ENCODE measurements around the gene AKAP12. TPM values are rescaled to one million over a fixed set of nuclear protein-coding genes. Genes with fewer than 3 reads are reported as not detected.

AKAP12 gene
- polyA plus RNA-seq, 1 donor (not counting 4 experiments of a cell fraction or from before 2014, with no cell fraction given): 0.56 TPM

- H3K4me1 ChIP-seq (ENCODE audit: control insufficient read depth, extremely low read depth, insufficient read depth, low read length): no peaks in the 10 kb centered on the region
- H3K9me1 ChIP-seq (ENCODE audit: control insufficient read depth, extremely low read depth, insufficient read depth, low read length): no peaks in the 10 kb centered on the region
- no peak overlapping the region for H3K9ac ChIP-seq (ENCODE audit: control insufficient read depth, extremely low read depth, insufficient read depth, low read length)
- FAIRE-seq: no peak
- H3K27me3 ChIP-seq (ENCODE audit: control insufficient read depth, extremely low read depth, insufficient read depth, low read length): peaks cover 8% of the 10 kb centered on the region
- no peaks in the 10 kb centered on the region for H3K36me3 ChIP-seq (ENCODE audit: control insufficient read depth in 2 of 2, extremely low read depth in 1 of 2, insufficient read depth in 2 of 2, low read length in 2 of 2)
- H3K9me3 ChIP-seq (ENCODE audit: control insufficient read depth, low read depth, low read length): no peaks in the 10 kb centered on the region
- no peaks in the 10 kb centered on the region for H4K20me1 ChIP-seq (ENCODE audit: control insufficient read depth, extremely low read depth, insufficient read depth, low read length)
- no peak for DNase-seq (ENCODE audit: low read depth, low spot score)
- H3K27ac ChIP-seq (ENCODE audit: control insufficient read depth, insufficient read depth, low read length): no peak overlapping the region
- no peak overlapping the region for H2AFZ ChIP-seq (ENCODE audit: control insufficient read depth, low read length)
- H3K4me2 ChIP-seq (ENCODE audit: control insufficient read depth, extremely low read depth, insufficient read depth, low read depth, low read length): no peak overlapping the region
- no peaks in the 10 kb centered on the region for H3K79me2 ChIP-seq (ENCODE audit: control insufficient read depth, insufficient read depth, low read length)
- dilution Hi-C loops (cut with MboI; ENCODE audit: extremely low pct_ligation_motif_present, low sequenced_read_pairs): no loop called here
- H3K4me3 ChIP-seq (ENCODE audit: control insufficient read depth in 2 of 3, extremely low read depth in 1 of 3, insufficient read depth in 2 of 3, low read depth in 1 of 3, low read length in 3 of 3): no peak overlapping the region
- no peak for TF ChIP-seq EZH2 (IDR thresholded peaks at IDR 0.05; ENCODE audit: low read length)
- TF ChIP-seq, protein P1, sequence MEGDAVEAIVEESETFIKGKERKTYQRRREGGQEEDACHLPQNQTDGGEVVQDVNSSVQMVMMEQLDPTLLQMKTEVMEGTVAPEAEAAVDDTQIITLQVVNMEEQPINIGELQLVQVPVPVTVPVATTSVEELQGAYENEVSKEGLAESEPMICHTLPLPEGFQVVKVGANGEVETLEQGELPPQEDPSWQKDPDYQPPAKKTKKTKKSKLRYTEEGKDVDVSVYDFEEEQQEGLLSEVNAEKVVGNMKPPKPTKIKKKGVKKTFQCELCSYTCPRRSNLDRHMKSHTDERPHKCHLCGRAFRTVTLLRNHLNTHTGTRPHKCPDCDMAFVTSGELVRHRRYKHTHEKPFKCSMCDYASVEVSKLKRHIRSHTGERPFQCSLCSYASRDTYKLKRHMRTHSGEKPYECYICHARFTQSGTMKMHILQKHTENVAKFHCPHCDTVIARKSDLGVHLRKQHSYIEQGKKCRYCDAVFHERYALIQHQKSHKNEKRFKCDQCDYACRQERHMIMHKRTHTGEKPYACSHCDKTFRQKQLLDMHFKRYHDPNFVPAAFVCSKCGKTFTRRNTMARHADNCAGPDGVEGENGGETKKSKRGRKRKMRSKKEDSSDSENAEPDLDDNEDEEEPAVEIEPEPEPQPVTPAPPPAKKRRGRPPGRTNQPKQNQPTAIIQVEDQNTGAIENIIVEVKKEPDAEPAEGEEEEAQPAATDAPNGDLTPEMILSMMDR (optimal IDR thresholded peaks at IDR 0.05 in 1 of 3, IDR thresholded peaks at IDR 0.05 in 1 of 3, conservative IDR thresholded peaks at IDR 0.05 in 1 of 3; ENCODE audit: extremely low read depth in 1 of 3, insufficient read depth in 2 of 3, low read length in 3 of 3): no peak
Observed at GRCh38 chr6:151289399-151290007, 49.7 kb downstream of the AKAP12 start.

- H3K79me2 ChIP-seq (ENCODE audit: control insufficient read depth, insufficient read depth, low read length): no peaks in the 10 kb centered on the region
- DNase-seq (ENCODE audit: low read depth, low spot score) (no peak), FAIRE-seq (no peak)
- TF ChIP-seq, protein P1 (optimal IDR thresholded peaks at IDR 0.05 in 1 of 3, IDR thresholded peaks at IDR 0.05 in 1 of 3, conservative IDR thresholded peaks at IDR 0.05 in 1 of 3; ENCODE audit: extremely low read depth in 1 of 3, insufficient read depth in 2 of 3, low read length in 3 of 3): no peak
- no peak for TF ChIP-seq EZH2 (IDR thresholded peaks at IDR 0.05; ENCODE audit: low read length)
- no peaks in the 10 kb centered on the region for H3K4me1 ChIP-seq (ENCODE audit: control insufficient read depth, extremely low read depth, insufficient read depth, low read length)
- H3K27ac ChIP-seq (ENCODE audit: control insufficient read depth, insufficient read depth, low read length): no peak overlapping the region
- peaks cover 8% of the 10 kb centered on the region for H3K27me3 ChIP-seq (ENCODE audit: control insufficient read depth, extremely low read depth, insufficient read depth, low read length)
- H2AFZ ChIP-seq (ENCODE audit: control insufficient read depth, low read length): no peak overlapping the region
- dilution Hi-C loops (cut with MboI; ENCODE audit: extremely low pct_ligation_motif_present, low sequenced_read_pairs): no loop called here
- H3K4me2 ChIP-seq (ENCODE audit: control insufficient read depth, extremely low read depth, insufficient read depth, low read depth, low read length): no peak overlapping the region
- H3K36me3 ChIP-seq (ENCODE audit: control insufficient read depth in 2 of 2, extremely low read depth in 1 of 2, insufficient read depth in 2 of 2, low read length in 2 of 2): no peaks in the 10 kb centered on the region
- no peak overlapping the region for H3K4me3 ChIP-seq (ENCODE audit: control insufficient read depth in 2 of 3, extremely low read depth in 1 of 3, insufficient read depth in 2 of 3, low read depth in 1 of 3, low read length in 3 of 3)
- H3K9ac ChIP-seq (ENCODE audit: control insufficient read depth, extremely low read depth, insufficient read depth, low read length): no peak overlapping the region
- no peaks in the 10 kb centered on the region for H3K9me3 ChIP-seq (ENCODE audit: control insufficient read depth, low read depth, low read length)
- H3K9me1 ChIP-seq (ENCODE audit: control insufficient read depth, extremely low read depth, insufficient read depth, low read length): no peaks in the 10 kb centered on the region
- no peaks in the 10 kb centered on the region for H4K20me1 ChIP-seq (ENCODE audit: control insufficient read depth, extremely low read depth, insufficient read depth, low read length)
Observed at GRCh38 chr6:151290877-151291721, 51.3 kb downstream of the AKAP12 start.
